Right lobe of liver (tissue), 4 donors: ENCODE results near the gene EHD1.

ENCODE experiments used
- POLR2A ChIP-seq: fragments of 450-650 bp; IDR thresholded peaks from one replicate; pipeline ENCODE4 v1.6.1; 2017; ENCODE audit warnings: antibody characterized with exemption, mild to moderate bottlenecking
- TF ChIP-seq, protein P1 (sequence below), 4 donors: fragments of 200-600 bp in 3 of 4; fragments of 450-650 bp in 1 of 4; IDR thresholded peaks; one replicate each; pipeline versions ENCODE4 v1.5.1 to v1.8.0; 2016 to 2022; ENCODE audit warnings: antibody characterized with exemption in 4 of 4, mild to moderate bottlenecking in 2 of 4
- donor health status: DM: no; HTN: no; CAD: no.
- donor health status: DM: no; HTN: no; CAD: no.
- donor health status: DM: no; HTN: yes; CAD: no.

DNA sequence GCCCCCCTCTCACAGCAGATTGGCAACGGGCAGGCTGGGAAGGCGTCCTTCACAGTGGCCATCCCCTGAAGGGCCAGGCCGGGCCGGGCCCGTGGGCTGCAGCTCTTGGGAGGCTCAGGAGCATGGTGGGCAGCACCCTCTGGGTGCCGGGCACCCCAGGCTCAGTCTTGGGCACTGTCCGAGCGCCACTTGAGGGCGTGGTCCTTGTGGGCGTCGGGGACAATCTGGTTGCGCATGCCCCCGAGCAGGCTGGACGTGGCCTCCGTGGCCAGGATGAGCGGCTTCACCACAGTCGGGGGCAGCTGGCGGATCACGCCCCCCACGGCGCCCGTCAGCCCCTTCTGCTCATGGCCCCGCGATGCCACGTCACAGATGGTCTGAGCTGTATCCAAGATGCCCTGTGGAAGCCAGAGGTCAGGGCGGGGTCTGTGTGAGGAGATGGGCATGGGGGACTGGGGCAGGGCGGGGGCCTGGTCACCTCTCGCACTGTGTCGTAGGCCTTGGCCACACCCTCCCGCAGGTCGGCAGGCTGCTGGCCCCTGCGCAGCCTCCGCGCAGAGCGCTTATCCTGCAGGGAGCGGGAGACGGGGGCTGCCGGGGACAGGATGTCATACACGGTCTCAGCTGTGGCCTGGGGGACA is 16.5 kb upstream of the EHD1 start:
- TF ChIP-seq, protein P1, sequence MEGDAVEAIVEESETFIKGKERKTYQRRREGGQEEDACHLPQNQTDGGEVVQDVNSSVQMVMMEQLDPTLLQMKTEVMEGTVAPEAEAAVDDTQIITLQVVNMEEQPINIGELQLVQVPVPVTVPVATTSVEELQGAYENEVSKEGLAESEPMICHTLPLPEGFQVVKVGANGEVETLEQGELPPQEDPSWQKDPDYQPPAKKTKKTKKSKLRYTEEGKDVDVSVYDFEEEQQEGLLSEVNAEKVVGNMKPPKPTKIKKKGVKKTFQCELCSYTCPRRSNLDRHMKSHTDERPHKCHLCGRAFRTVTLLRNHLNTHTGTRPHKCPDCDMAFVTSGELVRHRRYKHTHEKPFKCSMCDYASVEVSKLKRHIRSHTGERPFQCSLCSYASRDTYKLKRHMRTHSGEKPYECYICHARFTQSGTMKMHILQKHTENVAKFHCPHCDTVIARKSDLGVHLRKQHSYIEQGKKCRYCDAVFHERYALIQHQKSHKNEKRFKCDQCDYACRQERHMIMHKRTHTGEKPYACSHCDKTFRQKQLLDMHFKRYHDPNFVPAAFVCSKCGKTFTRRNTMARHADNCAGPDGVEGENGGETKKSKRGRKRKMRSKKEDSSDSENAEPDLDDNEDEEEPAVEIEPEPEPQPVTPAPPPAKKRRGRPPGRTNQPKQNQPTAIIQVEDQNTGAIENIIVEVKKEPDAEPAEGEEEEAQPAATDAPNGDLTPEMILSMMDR (IDR thresholded peaks at IDR 0.05), result no peak
- TF ChIP-seq POLR2A, result no peak
